Spleen (tissue), 7 donors: Measurements from ENCODE around the gene ADAMTSL1.

Source experiments
- POLR2A ChIP-seq, 3 donors: fragments of 450-650 bp; IDR thresholded peaks; one replicate each; pipeline ENCODE4 v1.5.1; 2017; ENCODE audit warnings: antibody characterized with exemption in 3 of 3, mild to moderate bottlenecking in 1 of 3
- POLR2AphosphoS5 ChIP-seq, 3 donors: sonication (generic); formaldehyde crosslinking; IDR thresholded peaks; one replicate each; pipeline ENCODE4 v1.5.1; 2017; ENCODE audit warnings: antibody characterized with exemption in 3 of 3
- TF ChIP-seq, protein P1 (sequence below), 11 experiments: fragments of 200-600 bp in 7 of 11; fragments of 450-650 bp in 4 of 11; sonication (generic) in 4 of 11; IDR thresholded peaks in 8 of 11; conservative IDR thresholded peaks in 3 of 11; 1 replicate in 7 of 11; 2 replicates in 4 of 11; pipeline versions ENCODE4 v1.4.0 to v1.8.0; 2016 to 2021; ENCODE audit warnings: antibody characterized with exemption in 11 of 11, inconsistent platforms in 4 of 11, mild to moderate bottlenecking in 1 of 11
- donor health status: DM: no; HTN: no; CAD: no; lungs with moderate emphysema.
- donor health status: DM: no; HTN: no; CAD: no.
- donor health status: DM: no; HTN: no; CAD: no.

DNA sequence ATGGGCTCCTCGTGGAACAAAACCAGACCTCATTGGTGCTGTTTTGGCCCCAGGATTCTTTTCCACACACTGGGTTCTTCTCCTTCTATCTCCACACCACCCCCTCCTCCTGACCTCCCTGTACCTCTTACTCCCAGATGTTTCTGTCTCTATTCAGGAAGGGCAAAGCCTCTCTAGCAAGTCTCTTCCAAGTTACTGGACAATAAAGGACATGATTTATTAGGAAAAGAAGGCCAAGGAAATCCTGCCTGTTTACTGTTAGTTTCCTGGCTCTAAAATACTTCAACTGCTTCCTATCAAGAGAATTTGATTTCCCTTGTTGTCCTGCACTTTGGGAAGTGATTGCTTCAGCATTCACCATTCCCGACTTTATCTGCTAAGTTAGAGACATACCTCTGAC, 297.1 kb downstream of the ADAMTSL1 start:
- TF ChIP-seq, protein P1, sequence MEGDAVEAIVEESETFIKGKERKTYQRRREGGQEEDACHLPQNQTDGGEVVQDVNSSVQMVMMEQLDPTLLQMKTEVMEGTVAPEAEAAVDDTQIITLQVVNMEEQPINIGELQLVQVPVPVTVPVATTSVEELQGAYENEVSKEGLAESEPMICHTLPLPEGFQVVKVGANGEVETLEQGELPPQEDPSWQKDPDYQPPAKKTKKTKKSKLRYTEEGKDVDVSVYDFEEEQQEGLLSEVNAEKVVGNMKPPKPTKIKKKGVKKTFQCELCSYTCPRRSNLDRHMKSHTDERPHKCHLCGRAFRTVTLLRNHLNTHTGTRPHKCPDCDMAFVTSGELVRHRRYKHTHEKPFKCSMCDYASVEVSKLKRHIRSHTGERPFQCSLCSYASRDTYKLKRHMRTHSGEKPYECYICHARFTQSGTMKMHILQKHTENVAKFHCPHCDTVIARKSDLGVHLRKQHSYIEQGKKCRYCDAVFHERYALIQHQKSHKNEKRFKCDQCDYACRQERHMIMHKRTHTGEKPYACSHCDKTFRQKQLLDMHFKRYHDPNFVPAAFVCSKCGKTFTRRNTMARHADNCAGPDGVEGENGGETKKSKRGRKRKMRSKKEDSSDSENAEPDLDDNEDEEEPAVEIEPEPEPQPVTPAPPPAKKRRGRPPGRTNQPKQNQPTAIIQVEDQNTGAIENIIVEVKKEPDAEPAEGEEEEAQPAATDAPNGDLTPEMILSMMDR (IDR thresholded peaks at IDR 0.05 in 8 of 11, conservative IDR thresholded peaks at IDR 0.05 in 3 of 11), result no peak
- TF ChIP-seq POLR2AphosphoS5 (IDR thresholded peaks at IDR 0.05), result no peak
- TF ChIP-seq POLR2A (IDR thresholded peaks at IDR 0.05), result no peak
